Heart left ventricle (tissue), 16 donors: ENCODE measurements around the gene HLA-DQB2. TPM values are rescaled to one million over a fixed set of nuclear protein-coding genes. Genes with fewer than 3 reads are reported as not detected.

Experiments
- ATAC-seq, 4 donors: fragments of 200-7000 bp; cut with Tn5 transposase; one replicate each; pipeline ENCODE4 v1.9.1; 2020 to 2022; ENCODE audit warnings: moderate library complexity in 4 of 4, mild to moderate bottlenecking in 3 of 4, moderate number of reproducible peaks in 1 of 4
- DNase-seq, 5 donors: peaks; one replicate each; pipeline ENCODE4 v3.0.0-alpha.2; 2020
- H3K27ac ChIP-seq, 12 donors: fragments of 200-600 bp; sonication (generic) in 4 of 12; one replicate each; pipeline versions ENCODE4 v1.5.0 to v1.8.0; 2016 to 2022; ENCODE audit warnings: mild to moderate bottlenecking in 2 of 12
- H3K27me3 ChIP-seq, 9 donors: fragments of 200-600 bp; sonication (generic) in 2 of 9; one replicate each; pipeline versions ENCODE4 v1.5.1 to v1.8.0; 2016 to 2022; ENCODE audit warnings: mild to moderate bottlenecking in 3 of 9
- H3K36me3 ChIP-seq, 9 donors: fragments of 200-600 bp; sonication (generic) in 2 of 9; one replicate each; pipeline versions ENCODE4 v1.5.0 to v1.8.0; 2018 to 2022; ENCODE audit warnings: mild to moderate bottlenecking in 2 of 9
- H3K4me1 ChIP-seq, 12 donors: fragments of 200-600 bp; sonication (generic) in 4 of 12; one replicate each; pipeline versions ENCODE4 v1.5.0 to v1.8.0; 2016 to 2022; ENCODE audit warnings: mild to moderate bottlenecking in 3 of 12
- H3K4me3 ChIP-seq, 12 donors: fragments of 200-600 bp; sonication (generic) in 4 of 12; one replicate each; pipeline versions ENCODE4 v1.5.0 to v1.8.0; 2017 to 2022; ENCODE audit warnings: mild to moderate bottlenecking in 9 of 12, moderate library complexity in 4 of 12
- H3K9me3 ChIP-seq, 12 donors: fragments of 200-600 bp; sonication (generic) in 4 of 12; one replicate each; pipeline versions ENCODE4 v1.5.0 to v1.8.0; 2016 to 2022; ENCODE audit warnings: mild to moderate bottlenecking in 1 of 12
- CTCF ChIP-seq, 12 donors: fragments of 200-600 bp; sonication (generic) in 4 of 12; IDR thresholded peaks; one replicate each; pipeline versions ENCODE4 v1.5.0 to v1.8.0; 2018 to 2022; ENCODE audit warnings: antibody characterized with exemption in 12 of 12, mild to moderate bottlenecking in 5 of 12
- POLR2A ChIP-seq, 2 donors: fragments of 450-650 bp; IDR thresholded peaks; one replicate each; pipeline ENCODE4 v1.6.1; 2017; ENCODE audit warnings: antibody characterized with exemption in 2 of 2, mild to moderate bottlenecking in 2 of 2, moderate library complexity in 2 of 2
- WGBS, 4 donors: extraction: QIAGEN DNeasy Blood & Tissue Kit in 2 of 4; methylation state at CpG; one replicate each; pipeline versions ENCODE4 v1.1.5 to v1.1.7; 2013 to 2018; 5-methylcytosine and 5-hydroxymethylcytosine counted together
- intact Hi-C, 10 donors: fragments of 100-400 bp; cut with DNase I; formaldehyde crosslinking; loops; one replicate each; pipeline versions ENCODE4 v1.11.1 to v1.14.2; 2022
- polyA plus RNA-seq, 2 donors: library from polyadenylated mRNA; stranded (reverse); fragments of 200-250 nt; gene quantifications; one replicate each; pipeline ENCODE4 v1.2.3, GENCODE V29; 2013
- total RNA-seq, 9 donors: library from RNA; depleted of rRNA in 2 of 9; stranded (reverse); fragments of >200 nt in 2 of 9; fragmentation: NEBNext Ultra II Directional in 3 of 9; extraction: Animal tissue kit (Norgen Biotek cat#: 25700) in 3 of 9; gene quantifications; one replicate each; pipeline versions ENCODE4 v1.1.0 to v1.2.4, GENCODE V29; 2016 to 2023
- donor health status: ischemic (EF 13 %, LVEDD 7.1; RV severe dilation, severe dysfunction).
- donor health status: healthy with polysubstance abuse.
- donor health status: DM: no; HTN: yes; CAD: no.
- donor health status: DM: no; HTN: no; CAD: no.
- donor health status: ischemic (EF 25% LVEDD 6.9; RV normal size, moderate dysfunction).
- donor health status: ischemic (EF 25% LVEDD 5.7; RV mildly dilated, moderate dysfunction).
- donor health status: healthy.
- donor health status: DM: yes; HTN: yes; CAD: no.
- donor health status: ischemic (EF 35%, LVEDD 5.7; RV mildly dilated, moderate dysfunction).
- donor health status: nonischemic (EF 11% LVEDD 7.7; RV severe dilation, severe dysfunction).
- donor health status: DM: yes; HTN: yes; CAD: no.
- donor health status: PGD.
- donor health status: ischemic (EF 29% LVEDD 5.4; RV normal size, mild dysfunction).
- donor health status: nonischemic (EF 23%, LVEDD 6.1; RV moderate dilation, normal function).

Gene HLA-DQB2
- total and polyA plus RNA-seq, 11 donors, result 0.55 to 26.4 (median 1.5) TPM; not detected in 5

- peaks cover 0 to 8% (median 0%) of the 10 kb centered on the region in 9 donors for H3K27me3 ChIP-seq
- DNase-seq (no peak), ATAC-seq (no peak)
- H3K9me3 ChIP-seq, result peaks cover 0 to 11% (median 0%) of the 10 kb centered on the region in 12 donors
- TF ChIP-seq POLR2A (IDR thresholded peaks at IDR 0.05) (no peak), CTCF (IDR thresholded peaks at IDR 0.05) (no peak)
- no peaks in the 10 kb centered on the region for H3K36me3 ChIP-seq
- no peak overlapping the region for H3K4me3 ChIP-seq
- H3K4me1 ChIP-seq, result no peaks in the 10 kb centered on the region
- intact Hi-C loops, result no loop called here
- H3K27ac ChIP-seq, result no peak overlapping the region
Measured at GRCh38 chr6:32779036-32779435, 15.7 kb upstream of the HLA-DQB2 start.

DNA sequence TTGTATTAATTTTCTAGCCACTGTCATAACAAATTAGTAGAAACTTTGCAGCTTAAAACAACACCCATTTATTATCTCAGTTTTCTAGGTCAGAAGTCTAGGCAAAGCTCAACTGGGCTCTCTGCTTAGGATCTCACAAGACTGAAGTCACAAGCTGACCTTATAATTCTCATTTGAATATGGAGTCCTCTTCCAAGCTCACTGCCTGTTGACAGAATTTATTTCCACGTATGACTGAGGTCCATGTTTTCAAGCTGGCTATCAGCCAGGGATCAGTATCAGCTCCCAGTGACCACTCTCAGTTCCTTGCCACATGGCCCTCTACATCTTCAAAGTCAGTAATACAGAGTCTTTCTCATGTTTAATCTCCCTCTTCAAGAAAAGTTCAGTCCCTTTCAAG lies 11.7 kb upstream of the HLA-DQB2 start:
- Histone ChIP-seq H3K27ac (no peak overlapping the region), H3K27me3 (peaks cover 0 to 18% (median 3%) of the 10 kb centered on the region in 9 donors), H3K4me1 (no peaks in the 10 kb centered on the region), H3K9me3 (no peaks in the 10 kb centered on the region), H3K4me3 (no peak overlapping the region), H3K36me3 (no peaks in the 10 kb centered on the region)
- intact Hi-C loops, result no loop called here
- 13 to 42% (median 26%) methylated on average over 1 of the region's 1 CpG for WGBS, 4 donors
- TF ChIP-seq CTCF (IDR thresholded peaks at IDR 0.05) (no peak), POLR2A (IDR thresholded peaks at IDR 0.05) (no peak)
- no peak for DNase-seq
- ATAC-seq, result no peak

DNA sequence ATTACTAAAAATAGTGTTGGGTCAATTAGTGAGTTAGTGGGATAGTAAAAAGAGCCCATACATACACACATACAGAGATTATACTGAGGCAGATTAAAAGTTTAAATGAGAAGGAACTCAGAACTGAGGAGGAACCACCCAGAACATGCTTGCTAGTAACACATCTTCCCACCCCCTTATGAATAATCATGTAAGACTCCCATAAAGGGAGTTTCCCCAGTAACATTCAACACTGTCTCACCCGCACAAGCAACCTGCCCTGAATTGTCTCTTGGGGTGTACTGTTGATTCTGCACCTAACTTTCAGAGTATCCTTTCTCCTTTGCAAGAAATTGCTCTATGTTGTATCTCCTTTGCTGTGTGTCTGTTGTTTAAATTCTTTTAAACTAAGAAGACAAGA lies 11.1 kb upstream of the HLA-DQB2 start:
- no peak overlapping the region for H3K4me3 ChIP-seq
- H3K9me3 ChIP-seq, result no peaks in the 10 kb centered on the region
- peaks cover 0 to 24% (median 7%) of the 10 kb centered on the region in 9 donors for H3K27me3 ChIP-seq
- WGBS, 4 donors, result 54 to 64% (median 60%) methylated on average over 1 of the region's 1 CpG
- ATAC-seq, result no peak
- TF ChIP-seq POLR2A (IDR thresholded peaks at IDR 0.05) (no peak), CTCF (IDR thresholded peaks at IDR 0.05) (no peak)
- H3K36me3 ChIP-seq, result no peaks in the 10 kb centered on the region
- intact Hi-C loops, result no loop called here
- no peaks in the 10 kb centered on the region for H3K4me1 ChIP-seq
- DNase-seq, result no peak
- no peak overlapping the region for H3K27ac ChIP-seq

DNA sequence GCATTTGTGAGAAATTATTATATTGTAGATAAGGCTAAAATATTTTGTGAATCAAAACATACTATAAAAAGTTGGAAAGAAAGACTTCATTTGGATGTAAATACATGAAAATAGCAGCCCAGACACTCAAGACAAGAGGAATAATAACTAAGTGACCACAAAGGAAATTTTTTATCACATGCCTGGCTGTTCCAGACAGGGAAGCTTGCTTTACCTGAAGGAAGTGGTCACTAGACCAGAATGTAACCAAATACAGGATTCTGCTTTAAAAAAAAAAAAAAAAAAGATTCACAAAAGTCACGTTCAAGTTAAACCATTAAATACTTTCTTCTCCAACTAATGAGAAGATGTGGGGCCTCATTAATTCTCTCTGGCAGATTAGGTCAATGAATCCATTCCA lies 9.3 kb upstream of the HLA-DQB2 start:
- ATAC-seq (no peak), DNase-seq (no peak)
- H3K4me3 ChIP-seq, result no peak overlapping the region
- TF ChIP-seq CTCF (IDR thresholded peaks at IDR 0.05), result no peak
- TF ChIP-seq POLR2A (IDR thresholded peaks at IDR 0.05), result no peak
- no peaks in the 10 kb centered on the region for H3K9me3 ChIP-seq
- intact Hi-C loops, result no loop called here
- no peaks in the 10 kb centered on the region for H3K4me1 ChIP-seq
- no peaks in the 10 kb centered on the region for H3K36me3 ChIP-seq
- no peak overlapping the region for H3K27ac ChIP-seq
- WGBS, 4 donors, result 35 to 53% (median 50%) methylated on average over 1 of the region's 1 CpG
- peaks cover 0 to 35% (median 13%) of the 10 kb centered on the region in 9 donors for H3K27me3 ChIP-seq
